Activated T-helper 17 cell treated with anti-CD3 and anti-CD28 coated beads, Interleukin-2, amount 50 U/mL, for 72 hours (primary cell): ENCODE data around the gene TMEM244. TPM values are rescaled to one million over a fixed set of nuclear protein-coding genes. Genes with fewer than 3 reads are reported as not detected.
"Not testable (repeated sequence)": the region's sequence is repeated elsewhere in the genome, so short reads cannot be mapped to it uniquely, and the experiment has no call there.

Experiments
- ATAC-seq: fragments of 150-1000 bp; cut with Tn5 transposase; replicated peaks from 2 replicates; pipeline ENCODE4 v1.10.0; 2021; ENCODE audit warnings: mild to moderate bottlenecking, moderate library complexity
- H3K27ac Mint-ChIP-seq: one replicate; pipeline ENCODE4 v1.8.0; 2022; ENCODE audit warnings: mixed read lengths
- H3K27me3 Mint-ChIP-seq: one replicate; pipeline ENCODE4 v1.8.0; 2022; ENCODE audit warnings: mixed read lengths
- H3K36me3 Mint-ChIP-seq: one replicate; pipeline ENCODE4 v1.8.0; 2022; ENCODE audit warnings: low read depth, mild to moderate bottlenecking, mixed read lengths
- H3K4me1 Mint-ChIP-seq: one replicate; pipeline ENCODE4 v1.8.0; 2022; ENCODE audit warnings: mixed read lengths
- H3K4me3 Mint-ChIP-seq: one replicate; pipeline ENCODE4 v1.8.0; 2022; ENCODE audit warnings: mild to moderate bottlenecking, mixed read lengths
- H3K9me3 Mint-ChIP-seq: one replicate; pipeline ENCODE4 v1.8.0; 2022; ENCODE audit warnings: mixed read lengths
- total RNA-seq, 2 donors: library from RNA; stranded (reverse); gene quantifications; one replicate each; pipeline ENCODE4 v1.2.3, GENCODE V29; 2022

TMEM244 gene
- total RNA-seq, 2 donors from 2014 or later, result not detected

DNA sequence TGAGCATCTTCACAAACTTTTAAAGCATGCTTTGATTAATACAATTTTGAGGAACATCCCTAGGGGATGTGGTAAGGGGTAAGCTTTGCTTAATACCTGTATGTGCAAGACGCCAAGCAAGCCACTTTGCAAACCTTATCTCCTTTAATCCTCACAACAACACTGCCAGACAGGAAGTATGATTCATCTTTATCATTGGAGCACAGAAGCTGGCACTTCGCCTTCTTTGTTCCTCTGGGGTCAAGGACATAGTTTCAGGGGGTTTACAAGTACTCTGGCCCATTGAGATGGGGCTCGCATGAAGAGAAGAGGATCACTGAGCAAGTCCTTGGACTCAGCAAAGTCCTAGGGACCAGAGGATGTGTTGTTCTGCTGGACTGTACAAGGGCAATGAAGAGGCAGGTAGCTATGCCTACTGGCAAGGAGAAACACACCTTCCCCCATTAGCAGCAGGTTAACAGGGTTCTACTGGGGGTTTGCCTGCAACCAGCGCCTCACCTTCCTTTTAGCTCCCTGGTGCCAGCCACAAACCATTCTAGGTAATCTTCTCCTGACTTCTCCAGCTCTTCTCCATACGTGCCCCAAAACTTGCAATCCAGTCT is 8.8 kb downstream of the TMEM244 start:
- ATAC-seq, result no peak
- no peaks in the 10 kb centered on the region for H3K4me1 Mint-ChIP-seq
- H3K36me3 Mint-ChIP-seq, result no peaks in the 10 kb centered on the region
- H3K9me3 Mint-ChIP-seq, result no peaks in the 10 kb centered on the region
- no peak overlapping the region for H3K4me3 Mint-ChIP-seq
- H3K27me3 Mint-ChIP-seq, result no peaks in the 10 kb centered on the region
- no peak overlapping the region for H3K27ac Mint-ChIP-seq

DNA sequence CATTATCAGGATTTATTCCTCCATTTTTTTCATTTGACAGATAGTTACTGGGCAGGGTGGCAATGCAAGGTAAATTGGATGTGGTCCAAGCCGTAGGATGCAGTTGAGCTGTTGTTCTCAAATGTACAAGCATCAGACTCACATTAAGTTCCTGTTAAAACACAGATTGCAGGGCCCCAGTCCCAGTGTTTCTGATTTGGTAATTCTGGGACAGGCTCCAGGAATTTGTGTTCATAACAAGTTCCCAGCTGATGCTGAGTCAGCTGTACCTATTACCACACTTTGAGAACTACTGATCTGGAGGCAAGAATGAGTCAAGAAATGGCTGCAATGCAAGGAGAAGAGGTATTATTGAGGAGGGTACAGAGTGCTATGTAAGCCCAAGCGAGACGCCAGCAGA is 11.7 kb downstream of the TMEM244 start:
- H3K9me3 Mint-ChIP-seq, result no peaks in the 10 kb centered on the region

DNA sequence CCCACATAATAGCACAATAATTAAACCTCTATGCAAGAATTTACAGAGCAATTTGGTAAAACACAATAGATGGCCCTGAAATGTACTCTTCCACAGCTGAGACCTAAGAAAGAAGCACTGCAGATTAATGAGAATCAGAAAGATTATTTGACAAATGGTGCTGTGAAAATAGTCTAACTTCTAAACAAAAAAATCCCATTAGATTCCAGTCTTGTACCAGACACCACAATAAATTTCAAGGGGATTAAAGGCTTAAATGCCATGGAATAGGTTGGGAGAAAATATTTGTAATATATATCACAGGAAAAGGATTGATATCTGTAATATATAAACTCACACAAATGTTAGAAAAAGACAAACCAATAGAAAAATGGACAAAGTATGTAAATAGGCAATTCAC is 14.4 kb downstream of the TMEM244 start:
- no peaks in the 10 kb centered on the region for H3K27me3 Mint-ChIP-seq
- H3K27ac Mint-ChIP-seq, result no peak overlapping the region
- ATAC-seq, result no peak
- H3K4me3 Mint-ChIP-seq, result no peak overlapping the region
- H3K9me3 Mint-ChIP-seq, result no peaks in the 10 kb centered on the region
- no peaks in the 10 kb centered on the region for H3K4me1 Mint-ChIP-seq
- no peaks in the 10 kb centered on the region for H3K36me3 Mint-ChIP-seq

More for the DNA sequence above, 11.7 kb downstream of the TMEM244 start:
- Mint-ChIP-seq H3K4me1 (no peaks in the 10 kb centered on the region), H3K27ac (no peak overlapping the region), H3K36me3 (no peaks in the 10 kb centered on the region), H3K4me3 (no peak overlapping the region), H3K27me3 (no peaks in the 10 kb centered on the region)
- ATAC-seq, result no peak

DNA sequence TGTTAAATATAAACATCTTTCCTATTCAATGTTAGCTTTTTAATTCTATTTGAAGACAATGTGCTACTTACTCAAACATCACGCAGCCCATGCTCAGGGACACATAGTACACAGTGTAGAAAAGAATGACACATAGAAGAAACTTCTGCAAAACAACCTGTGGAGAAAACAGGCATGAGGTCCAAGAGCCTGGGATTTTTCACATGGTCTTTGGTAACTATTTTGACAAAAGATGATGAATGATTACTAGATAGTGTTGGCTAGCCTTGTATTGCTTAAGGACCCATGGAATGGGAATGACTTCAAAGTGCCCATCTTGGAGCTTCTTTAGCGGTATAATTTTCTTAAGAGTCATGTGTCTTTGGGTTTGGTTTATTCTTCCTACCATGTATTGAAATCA is 15.4 kb downstream of the TMEM244 start:
- no peak for ATAC-seq
- Mint-ChIP-seq H3K27ac (no peak overlapping the region), H3K36me3 (no peaks in the 10 kb centered on the region), H3K27me3 (no peaks in the 10 kb centered on the region), H3K4me3 (no peak overlapping the region), H3K4me1 (no peaks in the 10 kb centered on the region), H3K9me3 (no peaks in the 10 kb centered on the region)

DNA sequence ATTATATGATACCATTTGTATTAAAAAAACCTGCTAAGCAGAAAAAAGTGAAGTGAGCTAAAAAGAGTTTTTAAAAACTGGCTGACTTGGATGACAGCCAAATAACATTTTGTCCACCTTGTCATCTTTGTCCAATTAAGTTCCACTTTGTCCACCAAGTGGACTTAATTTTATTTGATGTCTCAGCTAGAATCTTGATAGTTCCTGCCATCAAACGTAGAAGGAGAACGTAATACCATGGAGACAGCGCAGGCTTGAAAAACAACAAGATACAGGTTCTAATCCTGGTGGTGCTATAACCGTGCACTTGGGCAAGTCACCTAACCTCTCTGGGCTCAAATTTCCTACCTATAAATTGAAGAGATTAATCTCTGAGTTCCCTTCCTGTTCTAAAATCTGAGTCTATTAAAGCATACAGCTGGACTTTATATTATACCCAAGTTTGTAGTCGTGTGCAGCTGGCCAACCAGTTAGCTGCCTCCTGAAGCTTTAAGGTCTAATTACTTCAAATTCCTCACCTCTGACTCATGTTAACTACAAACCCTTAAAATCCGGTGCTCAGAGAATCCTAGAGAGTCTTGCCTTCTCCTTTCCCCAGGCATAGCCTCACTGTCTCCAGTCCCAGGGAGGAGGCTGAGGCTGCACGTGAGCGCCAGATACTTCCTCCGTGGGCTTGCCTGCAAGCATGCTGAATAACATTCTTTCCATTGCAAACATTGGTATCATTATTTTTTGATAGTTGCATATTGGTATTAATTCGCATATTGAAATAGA is 16.8 kb downstream of the TMEM244 start:
- H3K27ac Mint-ChIP-seq, result no peak overlapping the region
- no peaks in the 10 kb centered on the region for H3K27me3 Mint-ChIP-seq
- no peak overlapping the region for H3K4me3 Mint-ChIP-seq
- no peak for ATAC-seq
- H3K4me1 Mint-ChIP-seq, result no peaks in the 10 kb centered on the region
- H3K9me3 Mint-ChIP-seq, result no peaks in the 10 kb centered on the region
- no peaks in the 10 kb centered on the region for H3K36me3 Mint-ChIP-seq

DNA sequence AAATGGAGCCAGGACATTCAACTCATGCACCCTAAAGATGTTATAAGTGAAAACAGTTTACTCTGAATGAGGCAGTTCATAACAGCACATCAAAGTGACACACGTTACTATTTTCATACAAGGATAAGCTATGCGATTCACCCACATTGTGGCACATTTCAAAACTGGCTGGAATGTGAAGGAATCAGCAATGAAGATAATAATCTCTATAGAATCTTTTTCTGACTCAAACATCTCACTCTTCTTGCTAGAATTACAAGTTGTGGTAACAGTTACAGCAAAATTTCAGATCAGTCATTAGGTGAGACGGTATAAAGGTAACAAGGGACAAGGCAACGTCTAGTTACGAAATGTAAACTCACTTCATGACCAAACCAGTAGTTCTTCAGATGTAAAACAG is 17.5 kb downstream of the TMEM244 start:
- no peaks in the 10 kb centered on the region for H3K27me3 Mint-ChIP-seq

DNA sequence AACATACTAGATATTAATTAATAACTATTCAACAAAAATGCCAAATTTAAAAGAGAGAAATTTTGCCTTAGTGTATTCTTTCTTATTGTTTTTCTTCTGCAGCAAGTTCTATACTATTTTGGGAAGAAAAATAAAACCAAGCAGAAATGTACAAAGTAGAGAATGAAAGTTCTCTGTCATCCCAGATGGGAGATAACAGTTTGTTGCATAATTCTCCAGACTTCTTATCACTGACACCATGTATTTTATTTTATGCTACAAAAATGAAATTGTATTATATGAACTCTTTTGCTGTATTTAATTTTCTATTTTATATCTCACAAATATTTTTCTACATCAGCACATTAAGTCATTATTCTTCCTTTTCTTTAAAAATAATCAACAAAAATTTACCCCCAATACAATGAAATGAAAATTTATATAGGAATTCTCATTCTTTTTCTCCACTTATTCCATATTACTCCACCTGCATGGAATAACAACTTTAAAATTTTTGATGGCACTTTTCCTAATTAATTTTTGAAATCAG is 18.2 kb downstream of the TMEM244 start:
- Mint-ChIP-seq H3K9me3 (peaks cover 5% of the 10 kb centered on the region), H3K4me1 (no peaks in the 10 kb centered on the region), H3K4me3 (no peak overlapping the region), H3K27me3 (peaks cover 3% of the 10 kb centered on the region), H3K27ac (no peak overlapping the region), H3K36me3 (no peaks in the 10 kb centered on the region)
- ATAC-seq, result no peak

More for the DNA sequence above, 17.5 kb downstream of the TMEM244 start:
- no peaks in the 10 kb centered on the region for H3K4me1 Mint-ChIP-seq
- no peak for ATAC-seq
- no peak overlapping the region for H3K4me3 Mint-ChIP-seq
- no peak overlapping the region for H3K27ac Mint-ChIP-seq
- H3K36me3 Mint-ChIP-seq, result no peaks in the 10 kb centered on the region
- H3K9me3 Mint-ChIP-seq, result no peaks in the 10 kb centered on the region

DNA sequence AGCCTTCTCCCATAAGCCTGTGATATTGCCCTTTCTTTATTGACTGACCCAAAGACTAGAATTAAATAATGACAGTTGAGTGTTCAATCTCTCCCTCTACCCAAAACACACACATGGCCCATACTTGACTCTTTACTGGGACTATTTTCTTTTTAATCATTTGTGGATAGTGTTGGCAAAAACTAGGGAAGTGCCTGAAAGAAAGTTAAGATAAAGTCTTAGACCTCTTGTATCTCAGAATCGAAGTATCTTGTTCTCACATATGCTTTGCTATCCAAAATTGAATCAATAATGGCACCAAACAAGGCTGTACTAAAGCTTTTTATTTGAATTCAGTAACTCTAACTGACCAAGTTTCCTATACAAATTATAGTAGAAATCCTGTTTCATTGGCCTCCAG is 19.0 kb downstream of the TMEM244 start:
- no peak for ATAC-seq
- no peaks in the 10 kb centered on the region for H3K4me1 Mint-ChIP-seq
- H3K27ac Mint-ChIP-seq, result no peak overlapping the region
- no peak overlapping the region for H3K4me3 Mint-ChIP-seq
- H3K9me3 Mint-ChIP-seq, result peaks cover 5% of the 10 kb centered on the region
- H3K36me3 Mint-ChIP-seq, result no peaks in the 10 kb centered on the region
- H3K27me3 Mint-ChIP-seq, result peaks cover 3% of the 10 kb centered on the region

DNA sequence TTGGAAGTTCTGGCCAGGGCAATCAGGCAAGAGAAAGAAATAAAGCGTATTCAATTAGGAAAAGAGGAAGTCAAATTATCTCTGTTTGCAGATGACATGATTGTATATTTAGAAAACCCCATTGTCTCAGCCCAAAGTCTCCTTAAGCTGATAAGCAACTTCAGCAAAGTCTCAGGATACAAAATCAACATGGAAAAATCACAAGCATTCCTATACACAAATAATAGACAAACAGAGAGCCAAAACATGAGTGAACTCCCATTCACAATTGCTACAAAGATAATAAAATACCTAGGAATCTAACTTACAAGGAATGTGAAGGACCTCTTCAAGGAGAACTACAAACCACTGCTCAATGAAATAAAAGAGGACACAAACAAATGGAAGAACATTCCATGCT is 21.6 kb downstream of the TMEM244 start:
- H3K9me3 Mint-ChIP-seq, H3K27me3 Mint-ChIP-seq, ATAC-seq, H3K4me1 Mint-ChIP-seq, H3K36me3 Mint-ChIP-seq, H3K4me3 Mint-ChIP-seq, H3K27ac Mint-ChIP-seq: not testable (repeated sequence)

DNA sequence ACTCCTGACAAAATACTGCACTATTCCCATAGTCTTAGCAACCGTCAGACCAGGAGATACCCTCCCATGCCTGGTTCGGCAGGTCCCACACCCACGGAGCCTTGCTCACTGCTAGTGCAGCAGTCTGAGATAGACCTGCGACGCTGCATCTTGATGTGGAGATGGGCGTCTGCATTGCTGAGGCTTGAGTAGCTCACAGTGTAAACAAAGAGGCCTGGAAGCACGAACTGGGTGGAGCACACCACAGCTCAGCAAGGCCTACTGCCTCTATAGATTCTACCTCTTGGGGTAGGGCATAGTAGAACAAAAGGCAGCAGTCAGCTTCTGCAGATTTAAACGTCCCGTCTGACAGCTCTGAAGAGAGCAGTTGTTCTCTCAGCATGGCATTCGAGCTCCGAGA is 25.4 kb downstream of the TMEM244 start:
- no peaks in the 10 kb centered on the region for H3K4me1 Mint-ChIP-seq
- no peak overlapping the region for H3K27ac Mint-ChIP-seq
- no peaks in the 10 kb centered on the region for H3K36me3 Mint-ChIP-seq
- peaks cover 3% of the 10 kb centered on the region for H3K27me3 Mint-ChIP-seq
- no peak overlapping the region for H3K4me3 Mint-ChIP-seq
- peaks cover 10% of the 10 kb centered on the region for H3K9me3 Mint-ChIP-seq
- ATAC-seq, result no peak

DNA sequence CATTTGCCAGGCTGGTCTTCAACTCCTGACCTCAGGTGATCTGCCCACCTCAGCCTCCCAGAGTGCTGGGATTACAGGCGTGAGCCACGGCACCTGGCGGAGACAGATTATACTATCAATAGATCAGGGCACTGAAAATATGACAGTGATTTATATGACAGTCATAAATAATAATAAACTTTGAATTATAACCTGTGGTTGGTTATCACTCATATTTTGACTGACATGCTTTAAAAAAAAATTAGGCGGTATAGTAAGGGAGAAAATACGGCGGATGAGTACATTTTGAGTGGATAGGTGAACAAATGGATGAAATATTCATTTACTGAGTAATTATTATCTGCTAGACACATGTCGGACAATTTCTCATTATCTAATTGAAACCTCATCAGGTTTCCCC is 28.8 kb downstream of the TMEM244 start:
- peaks cover 4% of the 10 kb centered on the region for H3K9me3 Mint-ChIP-seq
- no peak overlapping the region for H3K4me3 Mint-ChIP-seq
- no peaks in the 10 kb centered on the region for H3K36me3 Mint-ChIP-seq
- no peaks in the 10 kb centered on the region for H3K27me3 Mint-ChIP-seq
- no peak overlapping the region for H3K27ac Mint-ChIP-seq
- H3K4me1 Mint-ChIP-seq, result no peaks in the 10 kb centered on the region
- ATAC-seq, result no peak

DNA sequence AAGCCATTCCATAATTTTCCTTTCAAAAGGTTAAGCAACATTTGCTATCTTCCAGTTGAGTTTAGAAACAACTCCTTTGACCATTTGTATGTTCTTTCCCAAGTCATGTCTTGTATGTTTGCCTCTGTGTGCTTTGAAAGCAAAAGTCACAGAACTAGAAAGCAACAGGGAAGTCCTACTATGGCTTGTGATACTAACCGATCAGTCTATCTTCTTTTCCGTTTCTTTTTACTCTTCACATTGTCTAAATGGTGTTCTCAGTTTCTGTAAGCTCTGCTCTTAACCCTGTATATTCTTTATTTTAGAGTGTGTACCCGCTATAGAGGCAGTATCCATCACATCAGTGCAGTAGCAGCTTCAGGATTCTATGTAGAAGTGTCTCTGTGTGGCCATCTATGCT is 32.9 kb downstream of the TMEM244 start:
- H3K4me3 Mint-ChIP-seq, result no peak overlapping the region
- H3K4me1 Mint-ChIP-seq, result no peaks in the 10 kb centered on the region
- no peak for ATAC-seq
- no peaks in the 10 kb centered on the region for H3K9me3 Mint-ChIP-seq
- no peaks in the 10 kb centered on the region for H3K36me3 Mint-ChIP-seq
- no peak overlapping the region for H3K27ac Mint-ChIP-seq
- H3K27me3 Mint-ChIP-seq, result peaks cover 4% of the 10 kb centered on the region

DNA sequence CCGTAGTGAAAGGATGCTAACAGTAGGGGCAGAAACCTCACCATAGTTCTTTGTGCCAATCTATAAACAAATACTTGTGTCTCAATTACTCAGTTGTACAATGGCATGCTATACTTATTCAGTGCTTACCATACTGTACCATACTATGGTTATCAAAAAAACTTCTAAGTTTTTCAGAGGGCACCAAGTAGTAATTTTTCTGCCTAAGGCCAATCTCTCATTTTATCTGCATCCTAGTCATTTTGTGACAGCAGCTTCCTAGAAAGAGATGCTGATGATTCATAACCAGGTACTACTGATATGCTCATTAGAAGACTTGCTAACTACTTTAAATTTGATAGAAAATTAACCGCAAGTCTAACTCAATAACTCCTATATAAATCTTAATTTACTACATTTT is 42.9 kb downstream of the TMEM244 start:
- no peak overlapping the region for H3K27ac Mint-ChIP-seq
- peak; percentile 55 for ATAC-seq

DNA sequence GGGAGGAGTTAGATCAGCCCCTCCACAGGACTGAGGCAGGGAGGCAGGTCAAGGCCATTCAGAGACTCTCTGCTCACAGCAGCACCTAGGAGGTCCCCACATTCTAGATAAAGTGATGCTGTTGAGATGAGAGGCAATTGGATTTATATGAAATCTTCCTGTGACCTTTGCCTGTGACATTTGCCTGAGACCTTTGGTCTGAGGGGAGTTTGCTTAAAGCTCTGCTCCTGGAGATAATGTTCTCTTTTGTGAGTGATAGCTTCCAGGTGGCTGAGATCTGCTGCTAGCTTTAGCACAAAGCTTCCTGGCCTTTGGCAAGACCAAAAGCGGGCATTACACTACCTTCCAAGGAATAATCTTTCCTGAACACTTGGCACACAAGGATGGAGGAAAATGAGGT is 43.3 kb downstream of the TMEM244 start:
- no peak overlapping the region for H3K27ac Mint-ChIP-seq
- H3K9me3 Mint-ChIP-seq, result no peaks in the 10 kb centered on the region
- no peaks in the 10 kb centered on the region for H3K4me1 Mint-ChIP-seq
- H3K27me3 Mint-ChIP-seq, result peaks cover 25% of the 10 kb centered on the region
- ATAC-seq, result no peak
- H3K36me3 Mint-ChIP-seq, result no peaks in the 10 kb centered on the region
- H3K4me3 Mint-ChIP-seq, result no peak overlapping the region

More for the DNA sequence above, 42.9 kb downstream of the TMEM244 start:
- no peaks in the 10 kb centered on the region for H3K4me1 Mint-ChIP-seq
- no peaks in the 10 kb centered on the region for H3K9me3 Mint-ChIP-seq
- H3K36me3 Mint-ChIP-seq, result no peaks in the 10 kb centered on the region
- no peak overlapping the region for H3K4me3 Mint-ChIP-seq
- H3K27me3 Mint-ChIP-seq, result peaks cover 25% of the 10 kb centered on the region

DNA sequence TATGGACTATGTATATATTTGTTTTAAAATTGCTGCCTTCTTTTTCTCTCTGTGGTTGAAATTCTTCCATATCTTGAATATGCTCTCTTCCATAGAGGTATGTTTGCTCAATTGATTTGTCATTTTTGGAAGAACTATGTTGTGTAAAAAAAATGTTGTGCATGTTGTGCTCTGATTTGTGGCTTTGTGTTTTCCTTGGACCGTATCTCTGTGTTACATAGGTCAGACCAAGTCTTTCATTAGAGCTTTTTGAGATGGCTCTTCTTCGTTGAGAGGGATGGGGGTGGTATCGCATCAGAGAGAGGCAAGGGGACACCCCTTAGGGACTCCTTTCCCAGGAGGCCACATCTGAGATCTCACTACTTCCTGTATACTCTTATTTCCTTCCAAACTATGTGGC is 43.8 kb downstream of the TMEM244 start:
- Mint-ChIP-seq H3K9me3 (no peaks in the 10 kb centered on the region), H3K4me3 (no peak overlapping the region), H3K4me1 (no peaks in the 10 kb centered on the region), H3K27ac (no peak overlapping the region), H3K36me3 (no peaks in the 10 kb centered on the region), H3K27me3 (peaks cover 25% of the 10 kb centered on the region)
- ATAC-seq, result no peak
